Stimulated activated naive CD8-positive, alpha-beta T cell treated with anti-CD3 and anti-CD28 coated beads, Interleukin-15, Interleukin-2, amounts not matched to agents 100 U/mL and 50 U/mL, for 24 hours (primary cell): ENCODE measurements around the gene EYA3.
A peak's percentile ranks its signal among the peaks of the same experiment; 100 is the strongest.

Source experiments
- ATAC-seq: fragments of 150-1000 bp; cut with Tn5 transposase; one replicate; pipeline ENCODE4 v1.10.0; 2021
- DNase-seq: peaks from one replicate; pipeline ENCODE4 v3.0.0; 2021

EYA3 gene

DNA sequence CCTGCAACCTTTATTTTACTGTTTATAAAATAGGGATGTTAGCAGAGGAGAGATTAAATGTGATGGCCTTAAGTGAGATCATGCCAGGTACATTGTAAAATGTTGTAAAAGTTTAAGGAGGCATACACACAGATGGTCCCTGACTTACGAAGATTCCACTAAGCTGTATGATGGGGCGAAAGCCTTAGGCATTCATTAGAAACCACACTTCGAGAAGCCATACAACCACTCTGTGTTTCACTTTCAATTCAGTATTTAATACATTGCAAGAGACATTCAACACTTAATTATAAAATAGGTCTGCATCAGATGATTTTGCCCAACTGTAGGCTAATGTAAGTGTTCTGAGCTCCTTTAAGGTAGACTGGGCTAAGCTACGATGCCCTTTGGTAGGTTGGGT lies 149.9 kb downstream of the EYA3 start:
- ATAC-seq = no peak
- no peak for DNase-seq

DNA sequence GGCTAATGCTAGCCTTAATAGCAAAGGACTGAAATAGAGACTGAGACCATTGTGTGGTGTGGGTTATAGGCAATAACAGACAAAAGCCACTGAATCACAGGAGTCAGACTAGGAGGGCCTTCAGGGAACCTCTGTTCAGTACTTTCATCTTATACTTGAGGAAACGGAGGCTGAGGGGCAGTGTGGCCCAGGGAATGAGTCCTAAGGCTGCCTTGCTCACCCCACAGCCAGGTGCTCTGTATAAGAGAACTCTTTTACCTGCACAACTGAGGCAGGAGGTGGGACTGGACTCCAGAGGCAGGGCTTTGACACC lies 150.9 kb downstream of the EYA3 start:
- ATAC-seq = no peak

DNA sequence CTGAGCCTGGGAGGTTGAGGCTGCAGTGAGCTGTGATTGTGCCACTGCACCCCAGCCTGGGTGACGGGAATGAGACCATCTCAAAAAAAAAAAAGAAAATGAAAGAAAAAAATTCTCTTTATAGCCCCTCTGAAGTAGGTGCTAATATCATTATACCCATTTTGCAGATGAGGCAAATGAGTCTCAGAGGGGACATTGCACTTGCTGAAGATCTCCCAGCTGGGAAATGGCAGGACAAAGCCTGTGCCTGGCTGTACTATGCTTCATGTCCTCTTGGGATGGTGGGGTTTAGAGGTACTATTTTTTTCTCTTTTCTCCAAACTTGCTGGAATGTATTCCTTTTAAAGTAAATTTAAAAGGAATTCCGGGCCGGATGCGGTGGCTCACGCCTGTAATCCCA lies 152.0 kb downstream of the EYA3 start:
- ATAC-seq = no peak
- DNase-seq = no peak

More for the DNA sequence above, 150.9 kb downstream of the EYA3 start:
- DNase-seq = no peak

DNA sequence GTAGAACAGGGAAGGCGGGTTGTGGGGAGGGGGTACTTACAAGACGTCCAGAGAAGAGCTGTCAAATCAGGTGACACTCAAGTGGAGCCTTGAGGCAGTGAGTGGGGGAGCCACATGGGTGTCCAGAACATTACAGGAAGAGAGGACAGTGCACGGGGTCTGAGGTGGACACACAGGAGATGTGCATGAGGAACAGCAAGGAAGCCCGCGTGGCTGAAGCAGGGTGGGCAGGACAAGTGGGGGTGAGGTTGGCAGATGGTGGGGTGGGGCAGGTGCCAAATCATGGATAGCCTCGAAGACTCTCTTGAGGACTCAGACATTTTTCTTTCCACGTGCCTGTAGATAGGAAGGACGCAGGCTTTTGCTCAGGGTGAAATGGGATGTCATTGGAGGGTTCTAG lies 152.7 kb downstream of the EYA3 start:
- ATAC-seq = no peak
- no peak for DNase-seq

DNA sequence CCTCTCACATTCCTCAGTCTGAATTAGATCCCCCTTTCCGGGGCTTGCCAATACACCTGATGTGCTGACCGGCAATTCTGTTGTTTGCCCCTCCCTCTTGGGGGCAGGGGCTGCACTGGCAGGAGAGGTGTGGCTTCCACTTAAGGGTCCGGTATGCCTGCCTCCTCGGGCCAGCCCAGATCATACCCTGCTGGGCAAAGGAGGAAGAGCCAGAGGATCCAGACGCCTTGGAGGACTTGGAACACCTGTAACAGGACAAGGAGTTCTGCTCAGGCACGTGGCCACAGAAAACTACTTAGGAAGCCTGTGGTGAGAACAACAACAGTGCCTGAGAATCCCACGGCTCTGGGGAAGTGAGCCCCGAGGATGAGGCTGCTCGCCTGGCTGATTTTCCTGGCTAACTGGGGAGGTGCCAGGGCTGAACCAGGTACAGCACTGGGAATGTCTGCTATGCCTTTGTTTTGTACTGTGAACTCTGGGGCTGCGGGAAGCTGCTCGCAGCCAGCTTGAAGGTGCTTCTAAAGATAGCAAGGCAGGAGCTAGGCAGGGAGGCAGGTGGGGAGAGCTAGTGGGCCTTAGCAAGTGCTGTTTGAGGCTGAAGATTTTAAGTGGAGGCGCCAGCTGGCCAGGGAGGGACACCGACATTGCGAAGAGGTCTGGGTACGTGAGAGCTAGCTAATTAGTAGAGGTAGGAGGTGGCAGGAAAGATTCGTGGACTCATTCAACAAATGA lies 153.4 kb downstream of the EYA3 start, which contains the start of gene SMPDL3B:
SMPDL3B (plus strand) TSS at position 183 of the 732 bp plus-strand sequence; CDS start at position 367, 184 bp downstream.
- ATAC-seq = peak; percentile 59
- peak; percentile 22 for DNase-seq

DNA sequence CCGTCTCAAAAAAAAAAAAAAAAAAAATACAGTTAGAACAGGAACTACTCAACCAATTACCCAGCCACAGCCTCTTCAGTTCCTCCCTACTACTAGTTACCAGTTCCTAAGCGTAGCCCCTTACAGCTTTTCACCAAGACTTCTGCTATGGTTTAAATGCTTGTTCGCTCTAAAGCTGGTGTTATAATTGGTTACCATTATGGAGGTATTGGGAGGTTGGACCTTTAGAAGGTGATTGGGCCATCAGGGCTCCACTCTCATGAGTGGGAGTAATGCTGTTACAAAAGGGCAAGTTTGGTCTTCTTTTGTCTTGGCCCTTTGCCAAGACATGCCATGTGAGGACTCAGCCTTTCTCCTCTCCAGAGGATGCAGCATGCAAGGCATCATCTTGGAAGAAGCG lies 156.7 kb downstream of the EYA3 start:
- DNase-seq (no peak), ATAC-seq (no peak)

DNA sequence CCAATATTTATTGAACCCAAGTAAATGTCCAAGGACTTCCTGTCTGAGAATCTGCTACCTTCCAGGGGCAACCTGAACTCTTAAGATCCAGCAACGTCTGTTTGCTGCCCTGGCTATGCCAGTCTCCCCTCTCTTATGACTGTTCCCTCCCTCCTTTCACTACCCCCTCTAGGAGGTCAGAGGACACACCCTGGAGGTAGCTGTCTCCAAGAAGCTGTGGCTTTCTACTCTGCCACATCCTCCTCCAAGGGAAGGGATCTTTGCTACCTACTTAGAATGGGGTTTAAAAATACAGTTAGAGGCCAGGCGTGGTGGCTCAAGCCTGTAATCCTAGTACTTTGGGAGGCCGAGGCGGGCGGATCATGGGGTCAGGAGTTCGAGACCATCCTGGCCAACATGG lies 157.2 kb downstream of the EYA3 start:
- no peak for ATAC-seq

DNA sequence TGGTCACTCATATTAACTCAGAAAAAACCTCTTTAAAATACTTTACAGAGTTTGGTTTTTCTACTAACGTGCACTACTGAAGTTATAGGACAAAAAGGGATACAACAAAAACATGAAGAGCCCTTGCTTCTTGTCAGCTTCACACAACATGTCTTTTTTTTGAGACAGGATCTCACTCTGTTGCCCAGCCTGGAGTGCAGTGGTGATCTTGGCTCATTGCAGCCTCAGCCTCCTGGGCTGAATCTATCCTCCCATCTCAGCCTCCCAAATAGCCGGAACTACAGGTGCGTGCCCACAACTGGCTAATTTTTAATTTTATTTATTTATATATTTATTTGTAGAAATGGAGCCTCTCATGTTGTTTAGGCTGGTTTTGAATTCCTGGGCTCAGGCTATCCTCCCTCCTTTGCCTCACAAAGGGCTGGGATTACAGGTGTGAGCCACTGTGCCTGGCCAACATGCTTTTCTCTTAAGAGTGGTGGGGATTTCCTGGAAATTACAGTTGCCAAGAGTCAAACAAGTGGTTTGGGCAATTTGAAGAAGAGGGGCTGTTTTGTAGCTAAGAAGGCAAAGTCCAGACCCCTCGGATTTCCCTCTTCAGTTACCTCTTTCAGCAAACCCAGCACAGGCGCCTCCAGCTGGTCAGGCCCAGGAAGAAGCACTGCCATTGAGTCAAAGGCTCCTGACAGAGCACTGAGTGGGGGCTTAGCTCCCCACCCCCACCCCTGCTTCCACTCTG lies 160.0 kb downstream of the EYA3 start:
- no peak for ATAC-seq
- DNase-seq = no peak

More for the DNA sequence above, 157.2 kb downstream of the EYA3 start:
- DNase-seq = no peak

DNA sequence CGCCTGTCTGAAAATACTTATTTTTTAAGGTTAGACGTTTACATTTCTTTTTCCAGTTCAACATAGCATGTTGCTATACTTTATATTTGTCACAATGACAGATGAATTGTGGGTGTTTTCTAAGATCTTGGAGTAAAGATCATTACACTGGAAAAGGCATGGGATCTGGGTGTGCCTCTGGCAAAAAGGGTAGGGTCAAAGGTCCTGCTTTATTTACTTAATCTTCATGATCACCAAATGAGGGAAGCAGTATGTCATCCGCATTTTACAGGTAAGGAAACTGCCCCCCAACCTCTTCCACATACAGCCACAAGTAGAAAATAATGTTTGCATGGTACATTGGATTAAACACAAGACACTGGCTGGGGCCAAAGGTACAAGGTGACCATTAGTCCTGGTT lies 166.1 kb downstream of the EYA3 start:
- DNase-seq (no peak), ATAC-seq (no peak)
